ENCODE data around the gene TCTN1. TPM values are rescaled to one million over a fixed set of nuclear protein-coding genes. Genes with fewer than 3 reads are reported as not detected.
"Not testable (repeated sequence)": the region's sequence is repeated elsewhere in the genome, so short reads cannot be mapped to it uniquely, and the experiment has no call there.

The TCTN1 gene
- total and polyA plus RNA-seq, 3 donors from 2014 or later, result 75.3 to 109 (median 106) TPM

- WGBS, 2 donors, result 92 to 95% methylated on average over 6 of the region's 6 CpGs
- no peak for DNase-seq
- H3K36me3 ChIP-seq (ENCODE audit: low read depth, missing control alignments), result no peaks in the 10 kb centered on the region
- no peaks in the 10 kb centered on the region for H3K27me3 ChIP-seq
- TF ChIP-seq CTCF (IDR thresholded peaks at IDR 0.05), result no peak
- TF ChIP-seq POLR2A (IDR thresholded peaks at IDR 0.05), result no peak
- no peaks in the 10 kb centered on the region for H3K9me3 ChIP-seq
- H3K4me3 ChIP-seq, result no peak overlapping the region
- intact Hi-C loops (cut with DNase I; ENCODE audit: low total_unique reads), result no loop called here
- H3K4me1 ChIP-seq, result peaks cover 23% of the 10 kb centered on the region
- no peak overlapping the region for H3K27ac ChIP-seq
Measured at GRCh38 chr12:110568752-110569151, 45.2 kb upstream of the TCTN1 start.

GRCh38 chr12:110569838-110570237 is 44.1 kb upstream of the TCTN1 start:
- H3K27me3 ChIP-seq; intact Hi-C loops (cut with DNase I; ENCODE audit: low total_unique reads); H3K4me3 ChIP-seq; H3K27ac ChIP-seq; H3K9me3 ChIP-seq; DNase-seq; H3K36me3 ChIP-seq (ENCODE audit: low read depth, missing control alignments): not testable (repeated sequence)
- no CpG with 5 or more reads among the region's 2 CpGs for WGBS, 2 donors
- peaks cover 24% of the 10 kb centered on the region for H3K4me1 ChIP-seq

- intact Hi-C loops (cut with DNase I; ENCODE audit: low total_unique reads); H3K36me3 ChIP-seq (ENCODE audit: low read depth, missing control alignments); H3K27ac ChIP-seq; H3K27me3 ChIP-seq; H3K9me3 ChIP-seq; H3K4me3 ChIP-seq; DNase-seq: not testable (repeated sequence)
- H3K4me1 ChIP-seq, result peaks cover 23% of the 10 kb centered on the region
- WGBS, 2 donors, result 95 to 97% methylated on average over 16 of the region's 16 CpGs
Measured at GRCh38 chr12:110570798-110571197, 43.1 kb upstream of the TCTN1 start.

- H3K9me3 ChIP-seq, result no peaks in the 10 kb centered on the region
- no peaks in the 10 kb centered on the region for H3K36me3 ChIP-seq (ENCODE audit: low read depth, missing control alignments)
- DNase-seq, result no peak
- TF ChIP-seq POLR2A (IDR thresholded peaks at IDR 0.05), result no peak
- no peak for TF ChIP-seq CTCF (IDR thresholded peaks at IDR 0.05)
- no peak overlapping the region for H3K27ac ChIP-seq
- H3K4me3 ChIP-seq, result no peak overlapping the region
- intact Hi-C loops (cut with DNase I; ENCODE audit: low total_unique reads), result no loop called here
- 67 to 74% methylated on average over 1 of the region's 1 CpG for WGBS, 2 donors
- peaks cover 22% of the 10 kb centered on the region for H3K4me1 ChIP-seq
- H3K27me3 ChIP-seq, result no peaks in the 10 kb centered on the region
Measured at GRCh38 chr12:110574044-110574443, 39.9 kb upstream of the TCTN1 start.

- WGBS, 2 donors, result 88 to 90% methylated on average over 10 of the region's 10 CpGs
- intact Hi-C loops (cut with DNase I; ENCODE audit: low total_unique reads); H3K4me3 ChIP-seq; H3K9me3 ChIP-seq; H3K36me3 ChIP-seq (ENCODE audit: low read depth, missing control alignments); H3K27me3 ChIP-seq; H3K27ac ChIP-seq; DNase-seq: not testable (repeated sequence)
- peaks cover 22% of the 10 kb centered on the region for H3K4me1 ChIP-seq
Measured at GRCh38 chr12:110574717-110575230, 39.2 kb upstream of the TCTN1 start.

- no peaks in the 10 kb centered on the region for H3K36me3 ChIP-seq (ENCODE audit: low read depth, missing control alignments)
- intact Hi-C loops (cut with DNase I; ENCODE audit: low total_unique reads), result no loop called here
- H3K9me3 ChIP-seq, result no peaks in the 10 kb centered on the region
- H3K27ac ChIP-seq, result no peak overlapping the region
- WGBS, 2 donors, result 10% methylated on average over 1 of the region's 1 CpG
- H3K4me1 ChIP-seq, result peaks cover 22% of the 10 kb centered on the region
- TF ChIP-seq POLR2A (IDR thresholded peaks at IDR 0.05), result no peak
- TF ChIP-seq CTCF (IDR thresholded peaks at IDR 0.05), result no peak
- H3K27me3 ChIP-seq, result no peaks in the 10 kb centered on the region
- no peak for DNase-seq
- H3K4me3 ChIP-seq, result no peak overlapping the region
Measured at GRCh38 chr12:110575326-110575725, 38.6 kb upstream of the TCTN1 start.
